GM21737 (cell line): ENCODE results near the gene CREBRF.
A peak's percentile ranks its signal among the peaks of the same experiment; 100 is the strongest.
"Not testable (repeated sequence)": the region's sequence is repeated elsewhere in the genome, so short reads cannot be mapped to it uniquely, and the experiment has no call there.

Experiments used
- ATAC-seq: cut with Tn5 transposase; IDR thresholded peaks from one replicate; pipeline ENCODE4 v1.9.1; 2021; ENCODE audit warnings: mild to moderate bottlenecking, moderate library complexity; ENCODE audit not compliant: unreplicated experiment

Gene CREBRF

GRCh38 chr5:173055983-173056782, at the start of gene CREBRF:
CREBRF (plus strand) TSS chr5:173056352; CDS start chr5:173080776, 24,424 bp downstream.
- ATAC-seq, result peak; percentile 72

- no peak for ATAC-seq
Measured at GRCh38 chr5:173010021-173010420, 46.1 kb upstream of the CREBRF start.

GRCh38 chr5:173010547-173011464, 45.3 kb upstream of the CREBRF start:
- no peak for ATAC-seq

- no peak for ATAC-seq
Measured at GRCh38 chr5:173011566-173011965, 44.6 kb upstream of the CREBRF start.

- no peak for ATAC-seq
Measured at GRCh38 chr5:173012882-173013281, 43.3 kb upstream of the CREBRF start.

GRCh38 chr5:173014671-173015070, 41.5 kb upstream of the CREBRF start:
- no peak for ATAC-seq

- no peak for ATAC-seq
Measured at GRCh38 chr5:173015192-173015591, 41.0 kb upstream of the CREBRF start.

GRCh38 chr5:173015598-173016455, 40.3 kb upstream of the CREBRF start:
- ATAC-seq, result no peak

GRCh38 chr5:173016598-173017046, 39.5 kb upstream of the CREBRF start:
- no peak for ATAC-seq

GRCh38 chr5:173017087-173017486, 39.1 kb upstream of the CREBRF start:
- ATAC-seq, result not testable (repeated sequence)

- no peak for ATAC-seq
Measured at GRCh38 chr5:173018358-173018757, 37.8 kb upstream of the CREBRF start.

GRCh38 chr5:173020154-173020581, 36.0 kb upstream of the CREBRF start:
- ATAC-seq, result no peak

GRCh38 chr5:173020643-173021042, 35.5 kb upstream of the CREBRF start:
- no peak for ATAC-seq

GRCh38 chr5:173025651-173026050, 30.5 kb upstream of the CREBRF start:
- no peak for ATAC-seq

- no peak for ATAC-seq
Measured at GRCh38 chr5:173027905-173028304, 28.2 kb upstream of the CREBRF start.

- no peak for ATAC-seq
Measured at GRCh38 chr5:173028811-173029327, 27.3 kb upstream of the CREBRF start.

- ATAC-seq, result peak; percentile 54
Measured at GRCh38 chr5:173029499-173029921, 26.6 kb upstream of the CREBRF start.

- ATAC-seq, result not testable (repeated sequence)
Measured at GRCh38 chr5:173032096-173032495, 24.1 kb upstream of the CREBRF start.

GRCh38 chr5:173032730-173033129, 23.4 kb upstream of the CREBRF start:
- no peak for ATAC-seq

GRCh38 chr5:173033923-173034322, 22.2 kb upstream of the CREBRF start:
- no peak for ATAC-seq
